DND-41 (cell line): ENCODE data around the gene TMA7.

Experiments used
- ATAC-seq: fragments of 200-7000 bp; cut with Tn5 transposase; 3 replicates; pipeline ENCODE4 v1.9.1; 2021; ENCODE audit warnings: low read depth; ENCODE audit not compliant: insufficient read depth
- DNase-seq: peaks from one replicate; pipeline ENCODE4 v3.0.0-alpha.2; 2020
- H2AFZ ChIP-seq: 2 replicates; pipeline ENCODE4 v1.6.0; 2012; ENCODE audit warnings: low read depth, low read length
- H3K27ac ChIP-seq: 2 replicates; pipeline ENCODE4 v1.5.1; 2012; ENCODE audit warnings: low read length, inconsistent platforms
- H3K27me3 ChIP-seq: fragments of 200-600 bp; sonication (generic); 2 replicates; pipeline ENCODE4 v1.6.0; 2012; ENCODE audit warnings: low read length, mild to moderate bottlenecking, inconsistent platforms; ENCODE audit not compliant: insufficient read depth, poor library complexity
- H3K36me3 ChIP-seq: 2 replicates; pipeline ENCODE4 v1.5.1; 2012; ENCODE audit warnings: low read length, inconsistent platforms; ENCODE audit not compliant: insufficient read depth
- H3K4me1 ChIP-seq: 2 replicates; pipeline ENCODE4 v1.5.1; 2012; ENCODE audit warnings: mild to moderate bottlenecking, low read length; ENCODE audit not compliant: insufficient read depth
- H3K4me2 ChIP-seq: 2 replicates; pipeline ENCODE4 v1.6.0; 2012; ENCODE audit warnings: mild to moderate bottlenecking, moderate library complexity, low read length, inconsistent platforms; ENCODE audit not compliant: insufficient read depth
- H3K4me3 ChIP-seq, 2 experiments: fragments of 200-600 bp in 1 of 2; shearing (Covaris generic) in 1 of 2; 2 replicates each; pipeline ENCODE4 v1.5.1; 2012 to 2016; ENCODE audit warnings: inconsistent platforms in 2 of 2, low read length in 2 of 2, mild to moderate bottlenecking in 2 of 2, low read depth in 1 of 2, moderate library complexity in 1 of 2
- H3K79me2 ChIP-seq: 2 replicates; pipeline ENCODE4 v1.6.0; 2012; ENCODE audit warnings: low read length, inconsistent platforms; ENCODE audit not compliant: insufficient read depth
- H3K9ac ChIP-seq: 2 replicates; pipeline ENCODE4 v1.6.0; 2012; ENCODE audit warnings: low read depth, mild to moderate bottlenecking, inconsistent platforms, low read length, moderate library complexity
- H3K9me3 ChIP-seq: 2 replicates; pipeline ENCODE4 v1.5.1; 2012; ENCODE audit warnings: low read length, moderate library complexity, mild to moderate bottlenecking, inconsistent platforms; ENCODE audit not compliant: insufficient read depth, severe bottlenecking
- H4K20me1 ChIP-seq: 2 replicates; pipeline ENCODE4 v1.6.0; 2012; ENCODE audit warnings: low read length; ENCODE audit not compliant: insufficient read depth
- EZH2 ChIP-seq: IDR thresholded peaks from 3 replicates; pipeline ENCODE4 v1.6.1; 2012; ENCODE audit warnings: borderline replicate concordance, low read depth, mild to moderate bottlenecking, moderate library complexity, low read length, inconsistent platforms; ENCODE audit not compliant: severe bottlenecking
- TF ChIP-seq, protein P1 (sequence below): IDR thresholded peaks from 2 replicates; pipeline ENCODE4 v1.5.1; 2012; ENCODE audit warnings: borderline replicate concordance, low read length, moderate library complexity, mild to moderate bottlenecking; ENCODE audit not compliant: poor library complexity, severe bottlenecking; ENCODE audit errors: extremely low read depth

The TMA7 gene

DNA sequence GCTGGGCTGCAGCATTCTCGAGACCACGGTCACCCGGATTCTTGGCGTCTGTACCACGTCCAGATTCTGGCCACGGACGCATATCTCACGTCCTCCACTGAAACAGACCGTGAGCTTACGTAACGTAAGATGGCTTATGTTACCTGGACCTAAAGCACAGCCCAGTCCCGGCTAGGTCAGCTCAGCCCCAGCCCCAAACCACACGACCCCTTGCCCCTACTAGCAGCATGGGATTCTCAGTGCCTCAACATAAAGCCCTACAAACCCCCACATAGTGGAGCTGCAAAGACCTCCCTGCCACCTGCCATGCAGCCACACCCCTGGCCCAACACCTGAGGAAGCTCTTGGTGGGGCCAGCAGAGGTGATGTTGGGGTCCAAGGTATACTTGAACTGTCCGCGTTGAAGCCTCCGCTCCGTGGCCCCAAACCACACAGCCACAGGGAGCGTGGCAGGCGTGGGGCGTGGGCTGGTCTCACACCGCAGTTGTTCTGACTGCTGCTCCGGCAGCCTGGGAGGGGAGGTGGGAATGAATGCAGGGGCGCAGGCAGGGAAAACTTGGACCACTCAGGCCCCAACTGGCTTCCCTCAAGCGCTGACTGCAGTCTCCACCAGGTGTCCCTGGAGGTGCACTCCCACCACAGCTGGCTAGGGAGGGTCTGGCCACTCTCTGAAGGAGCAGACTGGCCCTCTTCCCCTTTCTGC, 24.7 kb upstream of the TMA7 start:
- H3K4me3 ChIP-seq = no peak overlapping the region

DNA sequence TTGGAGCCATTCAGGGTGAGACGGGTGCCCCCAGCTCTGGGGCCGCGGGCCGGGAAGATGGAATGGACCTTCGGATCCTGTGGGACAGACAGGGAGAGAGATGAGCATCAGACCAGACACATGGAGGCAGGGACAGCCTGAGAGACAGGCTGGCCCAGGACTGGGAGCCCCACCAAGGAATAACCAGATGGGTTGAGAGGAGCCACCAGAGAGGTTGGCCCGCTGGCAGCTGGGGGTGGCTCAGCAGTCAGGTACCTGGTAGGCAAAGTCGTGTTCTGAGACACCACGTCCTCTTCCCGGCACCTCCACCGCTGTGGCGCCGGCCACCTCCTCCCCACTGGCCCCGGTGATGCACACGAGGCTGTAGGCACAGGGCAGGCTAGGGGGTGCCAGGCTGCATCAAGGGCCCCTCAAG, 24.0 kb upstream of the TMA7 start:
- H3K4me1 ChIP-seq = no peaks in the 10 kb centered on the region
- no peak overlapping the region for H2AFZ ChIP-seq
- no peak overlapping the region for H3K27ac ChIP-seq
- DNase-seq (no peak), ATAC-seq (no peak)
- H3K9ac ChIP-seq = no peak overlapping the region
- no peak overlapping the region for H3K4me3 ChIP-seq
- no peak for TF ChIP-seq EZH2
- TF ChIP-seq, protein P1, sequence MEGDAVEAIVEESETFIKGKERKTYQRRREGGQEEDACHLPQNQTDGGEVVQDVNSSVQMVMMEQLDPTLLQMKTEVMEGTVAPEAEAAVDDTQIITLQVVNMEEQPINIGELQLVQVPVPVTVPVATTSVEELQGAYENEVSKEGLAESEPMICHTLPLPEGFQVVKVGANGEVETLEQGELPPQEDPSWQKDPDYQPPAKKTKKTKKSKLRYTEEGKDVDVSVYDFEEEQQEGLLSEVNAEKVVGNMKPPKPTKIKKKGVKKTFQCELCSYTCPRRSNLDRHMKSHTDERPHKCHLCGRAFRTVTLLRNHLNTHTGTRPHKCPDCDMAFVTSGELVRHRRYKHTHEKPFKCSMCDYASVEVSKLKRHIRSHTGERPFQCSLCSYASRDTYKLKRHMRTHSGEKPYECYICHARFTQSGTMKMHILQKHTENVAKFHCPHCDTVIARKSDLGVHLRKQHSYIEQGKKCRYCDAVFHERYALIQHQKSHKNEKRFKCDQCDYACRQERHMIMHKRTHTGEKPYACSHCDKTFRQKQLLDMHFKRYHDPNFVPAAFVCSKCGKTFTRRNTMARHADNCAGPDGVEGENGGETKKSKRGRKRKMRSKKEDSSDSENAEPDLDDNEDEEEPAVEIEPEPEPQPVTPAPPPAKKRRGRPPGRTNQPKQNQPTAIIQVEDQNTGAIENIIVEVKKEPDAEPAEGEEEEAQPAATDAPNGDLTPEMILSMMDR = no peak
- H3K79me2 ChIP-seq = no peaks in the 10 kb centered on the region
- no peaks in the 10 kb centered on the region for H3K27me3 ChIP-seq
- H3K36me3 ChIP-seq = no peaks in the 10 kb centered on the region
- H3K4me2 ChIP-seq = no peak overlapping the region
- H4K20me1 ChIP-seq = 0 out of 2 replicates have a peak, but pooled peaks cover 5% of the 10 kb centered on the region
- no peaks in the 10 kb centered on the region for H3K9me3 ChIP-seq

More for the DNA sequence above, 24.7 kb upstream of the TMA7 start:
- Histone ChIP-seq H3K79me2 (no peaks in the 10 kb centered on the region), H4K20me1 (0 out of 2 replicates have a peak, but pooled peaks cover 5% of the 10 kb centered on the region), H3K4me1 (no peaks in the 10 kb centered on the region), H3K36me3 (no peaks in the 10 kb centered on the region), H2AFZ (no peak overlapping the region), H3K9ac (no peak overlapping the region), H3K4me2 (no peak overlapping the region), H3K27ac (no peak overlapping the region), H3K27me3 (no peaks in the 10 kb centered on the region), H3K9me3 (no peaks in the 10 kb centered on the region)
- no peak for TF ChIP-seq EZH2
- TF ChIP-seq, protein P1 = peak; percentile 27
- no peak for DNase-seq
- no peak for ATAC-seq

DNA sequence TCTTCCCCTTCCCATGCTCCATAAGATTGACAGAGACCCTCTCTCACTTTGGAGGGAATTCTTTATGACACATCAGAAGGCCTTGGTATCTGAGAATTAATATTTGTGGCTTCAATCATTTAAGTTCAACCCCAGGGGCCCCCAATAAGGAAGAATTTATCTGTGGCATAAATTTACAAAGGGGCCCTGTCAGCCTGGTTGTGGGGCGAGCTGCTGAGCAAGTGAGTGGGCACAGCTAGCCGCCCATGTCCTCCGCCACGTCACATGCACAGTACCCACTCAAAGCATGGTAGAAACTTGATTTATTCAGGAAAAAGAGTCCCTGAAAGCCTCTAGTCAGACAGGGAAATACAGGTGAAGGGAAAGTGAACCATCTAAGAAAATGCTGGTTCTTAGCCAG, 23.5 kb upstream of the TMA7 start:
- Histone ChIP-seq H4K20me1 (0 out of 2 replicates have a peak, but pooled peaks cover 5% of the 10 kb centered on the region), H3K4me1 (no peaks in the 10 kb centered on the region), H3K4me3 (no peak overlapping the region), H3K27me3 (no peaks in the 10 kb centered on the region), H3K4me2 (no peak overlapping the region), H3K9me3 (no peaks in the 10 kb centered on the region), H3K9ac (no peak overlapping the region), H3K79me2 (no peaks in the 10 kb centered on the region), H3K27ac (no peak overlapping the region), H3K36me3 (no peaks in the 10 kb centered on the region), H2AFZ (no peak overlapping the region)
- DNase-seq = no peak
- TF ChIP-seq, protein P1 = no peak
- no peak for TF ChIP-seq EZH2
- no peak for ATAC-seq
